Measurements from ENCODE around the gene DHCR7. TPM values are rescaled to one million over a fixed set of nuclear protein-coding genes. Genes with fewer than 3 reads are reported as not detected.

The DHCR7 gene
- total RNA-seq, 6 experiments from 2014 or later, result 42.0 to 320 (median 126) TPM

DNA sequence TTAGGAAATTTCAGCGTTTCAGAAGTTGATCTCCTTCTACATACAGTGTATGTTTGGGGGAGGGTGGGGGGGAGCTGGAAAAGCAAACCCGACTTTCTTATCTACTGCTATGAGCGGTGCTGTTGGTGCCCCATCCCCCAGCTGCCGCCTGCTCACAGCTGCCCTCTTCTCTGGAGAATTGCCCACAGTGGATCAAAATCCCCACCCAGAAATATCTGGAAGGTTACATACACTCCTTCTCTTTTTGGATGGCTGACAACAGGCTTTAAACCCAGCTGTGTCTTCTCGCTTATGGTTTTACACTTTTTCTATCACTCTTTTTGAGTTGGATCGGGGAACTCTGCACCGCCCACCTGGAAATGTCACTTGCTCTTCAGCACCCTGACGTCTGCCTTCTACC lies 56.4 kb downstream of the DHCR7 start:
- no peaks in the 10 kb centered on the region for H3K27me3 ChIP-seq
- no peaks in the 10 kb centered on the region for H3K9me3 ChIP-seq
- DNase-seq (no peak), ATAC-seq (no peak)
- no peak overlapping the region for H3K27ac ChIP-seq
- H3K36me3 ChIP-seq, result no peaks in the 10 kb centered on the region
- no peak overlapping the region for H3K4me3 ChIP-seq
- TF ChIP-seq, protein P1, sequence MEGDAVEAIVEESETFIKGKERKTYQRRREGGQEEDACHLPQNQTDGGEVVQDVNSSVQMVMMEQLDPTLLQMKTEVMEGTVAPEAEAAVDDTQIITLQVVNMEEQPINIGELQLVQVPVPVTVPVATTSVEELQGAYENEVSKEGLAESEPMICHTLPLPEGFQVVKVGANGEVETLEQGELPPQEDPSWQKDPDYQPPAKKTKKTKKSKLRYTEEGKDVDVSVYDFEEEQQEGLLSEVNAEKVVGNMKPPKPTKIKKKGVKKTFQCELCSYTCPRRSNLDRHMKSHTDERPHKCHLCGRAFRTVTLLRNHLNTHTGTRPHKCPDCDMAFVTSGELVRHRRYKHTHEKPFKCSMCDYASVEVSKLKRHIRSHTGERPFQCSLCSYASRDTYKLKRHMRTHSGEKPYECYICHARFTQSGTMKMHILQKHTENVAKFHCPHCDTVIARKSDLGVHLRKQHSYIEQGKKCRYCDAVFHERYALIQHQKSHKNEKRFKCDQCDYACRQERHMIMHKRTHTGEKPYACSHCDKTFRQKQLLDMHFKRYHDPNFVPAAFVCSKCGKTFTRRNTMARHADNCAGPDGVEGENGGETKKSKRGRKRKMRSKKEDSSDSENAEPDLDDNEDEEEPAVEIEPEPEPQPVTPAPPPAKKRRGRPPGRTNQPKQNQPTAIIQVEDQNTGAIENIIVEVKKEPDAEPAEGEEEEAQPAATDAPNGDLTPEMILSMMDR (IDR thresholded peaks at IDR 0.05), result no peak
- TF ChIP-seq POLR2A (IDR thresholded peaks at IDR 0.05), result no peak
- intact Hi-C loops (cut with DNase I), result loop anchor here in 1 of 2 donors (10.0 kb wide), 1 partner anchor 567 kb away; no protein-coding TSS in a partner anchor
- H3K4me1 ChIP-seq, result no peaks in the 10 kb centered on the region
- WGBS (ENCODE audit: insufficient coverage, low coverage, low lambda C conversion rate, missing lambda C conversion rate), result 47% methylated on average over 8 of the region's 8 CpGs

DNA sequence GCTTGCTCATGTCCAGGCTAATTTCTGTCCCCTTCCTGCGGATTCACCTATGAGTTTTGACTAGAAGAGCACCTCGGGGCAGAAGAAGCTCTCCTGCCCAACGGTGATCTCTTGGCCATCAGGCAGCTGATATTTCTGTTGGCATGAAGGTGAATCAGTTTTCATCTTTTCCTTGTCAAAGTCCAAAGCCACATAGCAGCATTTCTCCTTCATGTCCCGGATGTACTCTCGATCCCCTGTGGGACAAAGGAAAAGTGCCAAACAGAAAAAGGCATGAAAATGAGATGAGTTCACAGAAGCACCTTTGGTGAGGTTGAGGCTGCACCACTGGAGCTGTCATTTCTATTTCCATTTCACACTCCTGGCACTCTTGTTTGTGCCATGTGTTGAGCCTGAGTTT lies 56.8 kb downstream of the DHCR7 start:
- no peak overlapping the region for H3K27ac ChIP-seq
- DNase-seq, result no peak
- no peak overlapping the region for H3K4me3 ChIP-seq
- no peaks in the 10 kb centered on the region for H3K27me3 ChIP-seq
- no peaks in the 10 kb centered on the region for H3K9me3 ChIP-seq
- no peak for ATAC-seq
- no peaks in the 10 kb centered on the region for H3K4me1 ChIP-seq
- H3K36me3 ChIP-seq, result no peaks in the 10 kb centered on the region
- 73% methylated on average over 5 of the region's 5 CpGs for WGBS (ENCODE audit: insufficient coverage, low coverage, low lambda C conversion rate, missing lambda C conversion rate)
- intact Hi-C loops (cut with DNase I), result loop anchor here in 1 of 2 donors (10.0 kb wide), 1 partner anchor 567 kb away; no protein-coding TSS in a partner anchor
- TF ChIP-seq, protein P1 (IDR thresholded peaks at IDR 0.05), result no peak
- no peak for TF ChIP-seq POLR2A (IDR thresholded peaks at IDR 0.05)

DNA sequence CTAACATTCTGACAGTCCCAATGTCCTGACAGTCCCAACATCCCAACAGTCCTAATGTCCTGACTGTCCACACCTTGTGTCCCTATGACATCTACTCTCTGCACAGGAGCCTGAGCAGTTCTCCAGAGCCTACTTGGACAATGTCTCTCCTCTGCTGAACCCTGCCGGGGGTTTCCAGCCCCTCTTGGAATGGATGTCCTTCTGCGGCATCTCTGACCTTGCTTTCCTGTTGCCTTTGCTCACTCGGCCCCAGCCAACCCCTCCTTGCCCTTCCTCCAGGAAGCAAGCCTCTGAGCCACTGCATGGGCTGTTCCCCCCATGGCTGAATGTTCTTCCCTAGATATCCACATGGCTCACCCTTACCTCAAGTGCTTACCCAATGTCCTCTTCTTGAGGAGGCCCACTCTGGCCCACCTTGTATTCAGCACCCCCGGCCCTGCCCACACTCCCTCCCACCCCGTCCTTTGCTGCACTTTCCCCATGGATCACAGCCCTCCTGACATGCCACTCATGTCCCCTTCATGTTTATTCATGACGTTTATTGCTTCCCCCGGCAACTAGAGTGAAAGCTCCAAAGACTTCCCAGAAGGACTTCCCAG lies 59.5 kb downstream of the DHCR7 start:
- no peak overlapping the region for H3K27ac ChIP-seq
- no peaks in the 10 kb centered on the region for H3K27me3 ChIP-seq
- intact Hi-C loops (cut with DNase I), result no loop called here
- no peak for DNase-seq
- H3K36me3 ChIP-seq, result no peaks in the 10 kb centered on the region
- no peak for TF ChIP-seq POLR2A (IDR thresholded peaks at IDR 0.05)
- TF ChIP-seq, protein P1 (IDR thresholded peaks at IDR 0.05), result no peak
- H3K4me3 ChIP-seq, result no peak overlapping the region
- no peaks in the 10 kb centered on the region for H3K9me3 ChIP-seq
- WGBS (ENCODE audit: insufficient coverage, low coverage, low lambda C conversion rate, missing lambda C conversion rate), result 69% methylated on average over 7 of the region's 7 CpGs
- H3K4me1 ChIP-seq, result no peaks in the 10 kb centered on the region
- no peak for ATAC-seq

DNA sequence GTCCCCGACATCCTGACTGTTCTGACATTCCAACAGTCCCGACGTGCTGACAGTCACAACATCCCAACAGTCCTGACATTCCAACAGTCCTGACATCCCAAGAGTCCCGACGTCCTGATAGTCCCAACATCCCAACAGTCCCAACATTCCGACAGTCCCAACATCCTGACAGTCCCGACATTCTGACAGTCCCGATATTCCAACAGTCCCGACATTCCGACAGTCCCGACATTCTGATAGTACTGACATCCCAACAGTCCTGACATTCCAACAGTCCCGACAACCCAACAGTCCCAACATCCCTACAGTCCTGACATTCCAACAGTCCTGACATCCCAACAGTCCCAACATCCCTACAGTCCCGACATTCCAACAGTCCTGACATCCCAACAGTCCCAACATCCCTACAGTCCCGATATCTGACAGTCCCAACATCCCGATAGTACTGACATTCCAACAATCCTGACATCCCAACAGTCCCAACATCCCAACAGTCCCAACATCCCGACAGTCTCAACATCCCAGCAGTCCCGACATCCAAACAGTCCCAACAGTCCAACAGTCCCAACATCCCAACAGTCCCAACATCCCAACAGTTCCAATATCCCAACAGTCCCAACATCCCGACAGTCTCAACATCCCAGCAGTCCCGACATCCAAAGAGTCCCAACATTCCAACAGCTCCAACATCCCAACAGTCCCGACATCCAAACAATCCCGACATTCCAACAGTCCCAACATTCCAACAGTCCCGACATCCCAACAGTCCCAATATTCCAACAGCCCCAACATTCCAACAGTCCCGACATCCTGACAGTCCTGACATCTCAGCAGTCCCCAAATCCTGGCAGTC lies 60.2 kb downstream of the DHCR7 start:
- no peak for DNase-seq
- Histone ChIP-seq H3K4me3 (no peak overlapping the region), H3K27ac (no peak overlapping the region), H3K36me3 (no peaks in the 10 kb centered on the region), H3K27me3 (no peaks in the 10 kb centered on the region), H3K9me3 (no peaks in the 10 kb centered on the region), H3K4me1 (no peaks in the 10 kb centered on the region)
- no peak for TF ChIP-seq POLR2A (IDR thresholded peaks at IDR 0.05)
- TF ChIP-seq, protein P1 (IDR thresholded peaks at IDR 0.05), result no peak
- intact Hi-C loops (cut with DNase I), result no loop called here
- no peak for ATAC-seq
- 69% methylated on average over 21 of the region's 23 CpGs for WGBS (ENCODE audit: insufficient coverage, low coverage, low lambda C conversion rate, missing lambda C conversion rate)
